Measurements from ENCODE around the gene RHO. TPM values are rescaled to one million over a fixed set of nuclear protein-coding genes. Genes with fewer than 3 reads are reported as not detected.

Gene RHO
- total RNA-seq, 4 donors from 2014 or later: not detected

DNA sequence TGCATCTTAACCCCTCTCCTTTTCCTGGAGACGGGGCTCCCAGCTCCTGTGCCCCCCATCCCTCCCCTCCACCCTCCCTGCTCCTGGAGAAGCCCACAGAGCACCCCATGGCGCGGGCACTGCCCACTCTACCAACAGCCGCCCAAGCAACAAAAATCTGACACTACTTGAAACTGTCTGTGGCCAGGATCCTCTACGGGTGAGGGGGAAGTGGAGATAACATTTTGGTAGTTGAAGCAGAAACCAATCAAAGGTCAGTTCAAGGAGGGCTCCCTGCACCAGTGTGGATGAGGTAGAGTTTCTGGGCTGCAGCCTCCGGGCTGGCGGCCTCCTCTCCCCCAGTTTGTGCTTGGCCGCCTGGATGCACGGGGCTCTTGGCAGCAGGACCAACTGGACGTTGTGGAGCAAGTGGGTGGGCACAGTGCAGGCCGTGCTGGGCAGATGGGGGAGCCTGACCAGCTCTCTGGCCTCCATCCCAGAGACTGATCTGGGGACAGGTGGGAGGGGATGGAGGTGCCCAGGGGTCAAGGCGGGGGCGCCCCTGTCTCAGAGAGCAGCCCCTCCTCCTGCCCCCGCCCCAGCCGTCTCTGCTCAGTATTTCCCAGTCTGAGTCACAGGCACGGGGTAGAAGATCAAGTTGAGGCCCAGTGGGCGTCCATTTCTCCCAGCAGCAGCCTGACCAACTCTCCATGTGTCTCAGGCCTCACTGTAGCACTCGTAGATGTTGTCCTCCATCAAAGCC lies 27.3 kb downstream of the RHO start:
- TF ChIP-seq EP300 (IDR thresholded peaks at IDR 0.05) (peak in 1 of 2 donors; percentile 50), POLR2A (IDR thresholded peaks at IDR 0.05) (no peak)
- DNase-seq (ENCODE audit: low spot score in 2 of 2): no peak
- 29 to 49% methylated on average over 12 to 13 of the region's 18 CpGs for WGBS, 2 donors
- no peaks in the 10 kb centered on the region for H3K9me3 ChIP-seq
- H3K27me3 ChIP-seq: no peaks in the 10 kb centered on the region
- peaks cover 0 to 88% (median 67%) of the 10 kb centered on the region in 4 donors for H3K4me1 ChIP-seq
- no peak overlapping the region for H3K4me3 ChIP-seq
- peak overlapping the region in 3 of 4 donors; percentile 4 to 95 (median 90) for H3K27ac ChIP-seq
- peaks cover 0 to 41% (median 0%) of the 10 kb centered on the region in 3 donors for H3K36me3 ChIP-seq

GRCh38 chr3:129556358-129556695 lies 27.9 kb downstream of the RHO start:
- Histone ChIP-seq H3K36me3 (peaks cover 0 to 42% (median 0%) of the 10 kb centered on the region in 3 donors), H3K4me3 (no peak overlapping the region), H3K4me1 (peaks cover 0 to 93% (median 73%) of the 10 kb centered on the region in 4 donors), H3K27me3 (no peaks in the 10 kb centered on the region), H3K27ac (peak overlapping the region in 2 of 4 donors; percentile 90 to 95), H3K9me3 (no peaks in the 10 kb centered on the region)
- no peak for DNase-seq (ENCODE audit: low spot score in 2 of 2)
- WGBS, 2 donors: 79 to 85% methylated on average over 8 to 14 of the region's 15 CpGs
- no peak for TF ChIP-seq EP300 (IDR thresholded peaks at IDR 0.05)
- TF ChIP-seq, protein P1, sequence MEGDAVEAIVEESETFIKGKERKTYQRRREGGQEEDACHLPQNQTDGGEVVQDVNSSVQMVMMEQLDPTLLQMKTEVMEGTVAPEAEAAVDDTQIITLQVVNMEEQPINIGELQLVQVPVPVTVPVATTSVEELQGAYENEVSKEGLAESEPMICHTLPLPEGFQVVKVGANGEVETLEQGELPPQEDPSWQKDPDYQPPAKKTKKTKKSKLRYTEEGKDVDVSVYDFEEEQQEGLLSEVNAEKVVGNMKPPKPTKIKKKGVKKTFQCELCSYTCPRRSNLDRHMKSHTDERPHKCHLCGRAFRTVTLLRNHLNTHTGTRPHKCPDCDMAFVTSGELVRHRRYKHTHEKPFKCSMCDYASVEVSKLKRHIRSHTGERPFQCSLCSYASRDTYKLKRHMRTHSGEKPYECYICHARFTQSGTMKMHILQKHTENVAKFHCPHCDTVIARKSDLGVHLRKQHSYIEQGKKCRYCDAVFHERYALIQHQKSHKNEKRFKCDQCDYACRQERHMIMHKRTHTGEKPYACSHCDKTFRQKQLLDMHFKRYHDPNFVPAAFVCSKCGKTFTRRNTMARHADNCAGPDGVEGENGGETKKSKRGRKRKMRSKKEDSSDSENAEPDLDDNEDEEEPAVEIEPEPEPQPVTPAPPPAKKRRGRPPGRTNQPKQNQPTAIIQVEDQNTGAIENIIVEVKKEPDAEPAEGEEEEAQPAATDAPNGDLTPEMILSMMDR (IDR thresholded peaks at IDR 0.05): no peak
- no peak for TF ChIP-seq POLR2A (IDR thresholded peaks at IDR 0.05)

DNA sequence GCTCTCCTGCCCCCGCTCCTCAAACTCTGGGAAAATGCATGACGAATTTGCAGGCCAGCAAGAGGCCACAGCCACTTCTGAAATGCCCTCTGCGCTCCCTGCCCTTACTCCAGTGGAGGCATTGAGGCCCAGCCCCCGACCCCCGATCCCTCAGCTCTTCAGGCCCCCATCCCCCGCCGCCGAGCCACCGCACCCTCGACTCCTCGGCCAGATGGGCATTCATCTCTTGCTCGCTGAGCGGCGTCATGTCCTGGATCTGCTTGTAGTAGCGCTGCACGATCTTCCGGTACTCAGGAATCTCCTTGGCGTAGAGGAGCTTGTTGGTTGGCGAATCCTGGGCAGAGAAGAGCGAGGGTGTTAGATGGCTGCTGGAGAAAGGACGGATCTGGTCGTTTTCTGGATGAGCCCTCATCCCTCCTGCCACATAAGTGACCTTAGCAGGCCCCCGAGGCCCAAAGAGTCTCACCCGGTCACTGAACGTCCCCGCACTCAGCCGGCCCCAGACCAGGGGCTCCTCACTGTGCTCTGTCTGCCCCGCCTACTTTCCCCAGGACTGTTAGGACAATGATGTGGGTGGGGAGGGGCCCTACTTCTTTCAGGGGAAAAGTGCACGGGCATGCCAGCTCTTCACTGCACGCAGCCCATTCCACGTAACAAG lies 28.6 kb downstream of the RHO start:
- H3K9me3 ChIP-seq: no peaks in the 10 kb centered on the region
- H3K4me1 ChIP-seq: peaks cover 0 to 100% (median 79%) of the 10 kb centered on the region in 4 donors
- H3K27me3 ChIP-seq: no peaks in the 10 kb centered on the region
- peak overlapping the region in 3 of 4 donors; percentile 57 to 95 (median 90) for H3K27ac ChIP-seq
- no peak overlapping the region for H3K4me3 ChIP-seq
- TF ChIP-seq, protein P1 (IDR thresholded peaks at IDR 0.05): no peak
- TF ChIP-seq POLR2A (IDR thresholded peaks at IDR 0.05) (no peak), EP300 (IDR thresholded peaks at IDR 0.05) (no peak)
- WGBS, 2 donors: 71 to 77% methylated on average over 29 to 31 of the region's 31 CpGs
- no peak for DNase-seq (ENCODE audit: low spot score in 2 of 2)
- H3K36me3 ChIP-seq: peaks cover 0 to 49% (median 0%) of the 10 kb centered on the region in 3 donors

DNA sequence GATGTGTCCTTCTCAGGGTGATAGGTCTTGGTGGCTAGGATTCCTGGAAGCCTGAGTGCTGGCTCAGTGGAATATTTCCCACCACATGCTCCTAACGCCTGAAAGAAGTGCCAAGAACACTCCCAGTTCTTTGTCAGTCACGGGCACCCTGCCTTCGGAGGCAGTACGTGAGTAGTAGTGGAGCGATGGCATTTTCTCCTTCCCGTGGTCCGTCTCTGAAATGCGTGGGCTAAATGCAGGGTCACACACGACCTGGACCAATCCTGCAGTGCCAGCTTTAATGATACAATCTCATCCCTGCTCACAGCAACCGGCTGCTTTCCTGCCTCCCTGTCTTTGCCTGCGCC lies 29.1 kb downstream of the RHO start:
- H3K4me1 ChIP-seq: peaks cover 0 to 100% (median 82%) of the 10 kb centered on the region in 4 donors
- H3K27me3 ChIP-seq: no peaks in the 10 kb centered on the region
- 32 to 39% methylated on average over 11 of the region's 11 CpGs for WGBS, 2 donors
- H3K4me3 ChIP-seq: no peak overlapping the region
- peaks cover 0 to 54% (median 0%) of the 10 kb centered on the region in 3 donors for H3K36me3 ChIP-seq
- peak overlapping the region in 3 of 4 donors; percentile 57 to 95 (median 90) for H3K27ac ChIP-seq
- peak in 1 of 2 donors; percentile 70 for DNase-seq (ENCODE audit: low spot score in 2 of 2)
- no peaks in the 10 kb centered on the region for H3K9me3 ChIP-seq
- TF ChIP-seq, protein P1 (IDR thresholded peaks at IDR 0.05): no peak
- TF ChIP-seq EP300 (IDR thresholded peaks at IDR 0.05) (peak in 1 of 2 donors; percentile 73), POLR2A (IDR thresholded peaks at IDR 0.05) (peak in 1 of 2 donors; percentile 9)

DNA sequence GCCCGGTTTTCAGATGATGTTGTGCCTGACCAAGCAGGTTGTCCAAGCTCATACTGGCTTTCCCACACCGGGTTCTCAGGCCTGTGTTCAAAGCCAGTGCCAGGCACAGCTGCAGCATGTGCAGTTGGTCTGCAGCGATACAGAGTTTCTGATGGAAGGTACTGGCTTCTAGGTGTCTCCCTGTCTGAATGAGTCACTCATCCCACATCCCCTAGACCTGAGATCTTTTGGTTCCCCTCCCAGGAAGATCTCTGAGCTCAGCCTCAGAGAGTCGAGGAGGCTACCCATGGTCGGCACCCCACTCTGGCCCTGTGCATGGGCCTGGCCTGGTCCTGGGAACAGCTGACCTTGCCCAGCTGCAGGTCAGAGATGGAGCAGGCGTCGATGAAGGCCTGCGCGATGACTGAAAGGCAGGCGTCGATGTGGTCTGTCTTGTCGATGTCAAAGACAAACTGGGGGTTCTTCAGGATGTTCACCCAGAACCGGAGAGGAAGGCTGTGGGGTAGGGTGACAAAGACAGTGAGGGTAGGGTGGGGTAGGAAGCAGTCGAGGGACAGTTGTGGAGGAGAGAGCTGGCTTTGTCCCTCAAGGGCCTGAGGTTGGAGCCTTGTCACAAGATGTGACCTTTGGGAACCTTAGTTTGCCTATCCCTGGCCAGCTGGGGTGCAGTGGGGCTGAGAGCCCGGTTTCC lies 29.8 kb downstream of the RHO start:
- Histone ChIP-seq H3K4me3 (no peak overlapping the region), H3K9me3 (no peaks in the 10 kb centered on the region), H3K4me1 (peaks cover 0 to 99% (median 83%) of the 10 kb centered on the region in 4 donors), H3K36me3 (peaks cover 0 to 61% (median 0%) of the 10 kb centered on the region in 3 donors), H3K27me3 (no peaks in the 10 kb centered on the region), H3K27ac (peak overlapping the region in 3 of 4 donors; percentile 8 to 95 (median 90))
- WGBS, 2 donors: 71 to 76% methylated on average over 13 to 14 of the region's 15 CpGs
- DNase-seq (ENCODE audit: low spot score in 2 of 2): no peak
- TF ChIP-seq EP300 (IDR thresholded peaks at IDR 0.05) (no peak), POLR2A (IDR thresholded peaks at IDR 0.05) (no peak)
- TF ChIP-seq, protein P1 (IDR thresholded peaks at IDR 0.05): no peak
